ENCODE data around the gene ZGPAT. TPM values are rescaled to one million over a fixed set of nuclear protein-coding genes. Genes with fewer than 3 reads are reported as not detected.

ZGPAT gene
- total and polyA plus RNA-seq, 2 of the 13 experiments (the other 11 are each of a cell fraction or from before 2014, with no cell fraction given) = 23.0 to 41.9 TPM

DNA sequence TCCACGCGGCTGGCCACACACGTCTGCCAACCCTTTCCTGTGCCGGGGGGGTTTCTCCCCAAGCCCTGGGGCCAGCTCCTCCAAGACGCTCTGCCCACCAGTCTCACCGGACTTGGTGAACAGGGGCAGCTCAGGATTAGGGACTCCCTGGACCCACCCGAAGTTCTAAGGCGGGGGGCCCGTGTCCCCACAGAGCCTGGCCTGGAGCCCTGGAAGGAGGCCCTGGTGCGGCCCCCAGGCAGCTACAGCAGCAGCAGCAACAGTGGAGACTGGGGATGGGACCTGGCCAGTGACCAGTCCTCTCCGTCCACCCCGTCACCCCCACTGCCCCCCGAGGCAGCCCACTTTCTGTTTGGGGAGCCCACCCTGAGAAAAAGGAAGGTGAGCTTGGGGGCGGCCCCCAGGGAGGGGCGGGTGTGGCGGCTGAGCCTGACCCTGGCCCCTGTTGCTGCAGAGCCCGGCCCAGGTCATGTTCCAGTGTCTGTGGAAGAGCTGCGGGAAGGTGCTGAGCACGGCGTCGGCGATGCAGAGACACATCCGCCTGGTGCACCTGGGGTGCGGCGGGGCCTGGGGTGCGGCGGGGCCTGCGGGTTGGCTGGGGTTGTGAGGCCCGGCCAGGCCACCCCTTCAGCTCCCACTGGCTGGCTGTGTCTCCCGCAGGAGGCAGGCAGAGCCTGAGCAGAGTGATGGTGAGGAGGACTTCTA lies 34.0 kb downstream of the ZGPAT start (continued):
- 0 out of 2 replicates have a peak, but pooled peaks have one; percentile 9 for TF ChIP-seq PAF1 (CRISPR knock-in tag; IDR thresholded peaks at IDR 0.05)
- 0 out of 2 replicates have a peak, but pooled peaks have one; percentile 33 for TF ChIP-seq NCOA5 (CRISPR knock-in tag; IDR thresholded peaks at IDR 0.05)
- 0 out of 2 replicates have a peak, but pooled peaks have one; percentile 13 for TF ChIP-seq NCOA1 (CRISPR knock-in tag; IDR thresholded peaks at IDR 0.05)
- TF ChIP-seq, protein P1, sequence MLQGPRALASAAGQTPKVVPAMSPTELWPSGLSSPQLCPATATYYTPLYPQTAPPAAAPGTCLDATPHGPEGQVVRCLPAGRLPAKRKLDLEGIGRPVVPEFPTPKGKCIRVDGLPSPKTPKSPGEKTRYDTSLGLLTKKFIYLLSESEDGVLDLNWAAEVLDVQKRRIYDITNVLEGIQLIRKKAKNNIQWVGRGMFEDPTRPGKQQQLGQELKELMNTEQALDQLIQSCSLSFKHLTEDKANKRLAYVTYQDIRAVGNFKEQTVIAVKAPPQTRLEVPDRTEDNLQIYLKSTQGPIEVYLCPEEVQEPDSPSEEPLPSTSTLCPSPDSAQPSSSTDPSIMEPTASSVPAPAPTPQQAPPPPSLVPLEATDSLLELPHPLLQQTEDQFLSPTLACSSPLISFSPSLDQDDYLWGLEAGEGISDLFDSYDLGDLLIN (CRISPR knock-in tag; IDR thresholded peaks at IDR 0.05; ENCODE audit: borderline replicate concordance) = 0 out of 2 replicates have a peak, but pooled peaks have one; percentile 46
- TF ChIP-seq ZFY (CRISPR knock-in tag; IDR thresholded peaks at IDR 0.05) = no peak
- 0 out of 2 replicates have a peak, but pooled peaks have one; percentile 44 for TF ChIP-seq AKAP8 (CRISPR knock-in tag; IDR thresholded peaks at IDR 0.05)
- 0 out of 2 replicates have a peak, but pooled peaks have one; percentile 14 for TF ChIP-seq SALL1 (CRISPR knock-in tag; IDR thresholded peaks at IDR 0.05)
- TF ChIP-seq PCBP1 (IDR thresholded peaks at IDR 0.05; ENCODE audit: borderline replicate concordance, low read depth, low read length) = peak; percentile 40; the same call in 1 of the 2 replicates
- TF ChIP-seq SMAD9 (CRISPR knock-in tag; IDR thresholded peaks at IDR 0.05) = 0 out of 2 replicates have a peak, but pooled peaks have one; percentile 13
- TF ChIP-seq ZNF747 (CRISPR knock-in tag; IDR thresholded peaks at IDR 0.05; ENCODE audit: borderline replicate concordance) = 0 out of 2 replicates have a peak, but pooled peaks have one; percentile 42
- 0 out of 4 replicates have a peak, but pooled peaks of 1 of the 2 experiments have one; percentile 19 for TF ChIP-seq NR2F1 (CRISPR knock-in tag; IDR thresholded peaks at IDR 0.05)
- TF ChIP-seq POLR2A (IDR thresholded peaks at IDR 0.05; ENCODE audit: insufficient read depth in 1 of 2, low read depth in 2 of 2, low read length in 2 of 2) = no peak
- TF ChIP-seq, protein P2, sequence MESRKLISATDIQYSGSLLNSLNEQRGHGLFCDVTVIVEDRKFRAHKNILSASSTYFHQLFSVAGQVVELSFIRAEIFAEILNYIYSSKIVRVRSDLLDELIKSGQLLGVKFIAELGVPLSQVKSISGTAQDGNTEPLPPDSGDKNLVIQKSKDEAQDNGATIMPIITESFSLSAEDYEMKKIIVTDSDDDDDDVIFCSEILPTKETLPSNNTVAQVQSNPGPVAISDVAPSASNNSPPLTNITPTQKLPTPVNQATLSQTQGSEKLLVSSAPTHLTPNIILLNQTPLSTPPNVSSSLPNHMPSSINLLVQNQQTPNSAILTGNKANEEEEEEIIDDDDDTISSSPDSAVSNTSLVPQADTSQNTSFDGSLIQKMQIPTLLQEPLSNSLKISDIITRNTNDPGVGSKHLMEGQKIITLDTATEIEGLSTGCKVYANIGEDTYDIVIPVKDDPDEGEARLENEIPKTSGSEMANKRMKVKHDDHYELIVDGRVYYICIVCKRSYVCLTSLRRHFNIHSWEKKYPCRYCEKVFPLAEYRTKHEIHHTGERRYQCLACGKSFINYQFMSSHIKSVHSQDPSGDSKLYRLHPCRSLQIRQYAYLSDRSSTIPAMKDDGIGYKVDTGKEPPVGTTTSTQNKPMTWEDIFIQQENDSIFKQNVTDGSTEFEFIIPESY (CRISPR knock-in tag; IDR thresholded peaks at IDR 0.05) = peak; percentile 22; the same call in 1 of the 2 replicates
- peak; percentile 16 for TF ChIP-seq HOXA3 (CRISPR knock-in tag; IDR thresholded peaks at IDR 0.05)
- TF ChIP-seq, protein P3, sequence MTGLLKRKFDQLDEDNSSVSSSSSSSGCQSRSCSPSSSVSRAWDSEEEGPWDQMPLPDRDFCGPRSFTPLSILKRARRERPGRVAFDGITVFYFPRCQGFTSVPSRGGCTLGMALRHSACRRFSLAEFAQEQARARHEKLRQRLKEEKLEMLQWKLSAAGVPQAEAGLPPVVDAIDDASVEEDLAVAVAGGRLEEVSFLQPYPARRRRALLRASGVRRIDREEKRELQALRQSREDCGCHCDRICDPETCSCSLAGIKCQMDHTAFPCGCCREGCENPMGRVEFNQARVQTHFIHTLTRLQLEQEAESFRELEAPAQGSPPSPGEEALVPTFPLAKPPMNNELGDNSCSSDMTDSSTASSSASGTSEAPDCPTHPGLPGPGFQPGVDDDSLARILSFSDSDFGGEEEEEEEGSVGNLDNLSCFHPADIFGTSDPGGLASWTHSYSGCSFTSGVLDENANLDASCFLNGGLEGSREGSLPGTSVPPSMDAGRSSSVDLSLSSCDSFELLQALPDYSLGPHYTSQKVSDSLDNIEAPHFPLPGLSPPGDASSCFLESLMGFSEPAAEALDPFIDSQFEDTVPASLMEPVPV (CRISPR knock-in tag; IDR thresholded peaks at IDR 0.05) = peak; percentile 30; the same call in 1 of the 2 replicates
- TF ChIP-seq ZMAT3 (CRISPR knock-in tag; conservative IDR thresholded peaks at IDR 0.05) = 0 out of 2 replicates have a peak, but pooled peaks have one; percentile 2
- TF ChIP-seq HNRNPLL (IDR thresholded peaks at IDR 0.05; ENCODE audit: low read depth, low read length, poor library complexity, severe bottlenecking) = peak; percentile 3
- peak; percentile 86; the same call in 1 of the 2 replicates for TF ChIP-seq EED (CRISPR knock-in tag; IDR thresholded peaks at IDR 0.05)
- no peak for TF ChIP-seq TARDBP (CRISPR knock-in tag; IDR thresholded peaks at IDR 0.05)
- TF ChIP-seq GPN1 (CRISPR knock-in tag; IDR thresholded peaks at IDR 0.05; ENCODE audit: borderline replicate concordance) = no peak
- TF ChIP-seq RBFOX2 (IDR thresholded peaks at IDR 0.05; ENCODE audit: low read depth, low read length) = peak; percentile 76
- peak; percentile 12; the same call in 1 of the 2 replicates for TF ChIP-seq ZNF547 (CRISPR knock-in tag; IDR thresholded peaks at IDR 0.05)
- no peak for TF ChIP-seq GATA4 (IDR thresholded peaks at IDR 0.05; ENCODE audit: borderline replicate concordance, low read depth)
- peak; percentile 73 for TF ChIP-seq AGO2 (optimal IDR thresholded peaks at IDR 0.05; ENCODE audit: low read depth, low read length)
